Endothelial cell of umbilical vein (primary cell): ENCODE results near the gene PRPSAP1. TPM values are rescaled to one million over a fixed set of nuclear protein-coding genes. Genes with fewer than 3 reads are reported as not detected.
"Not testable (repeated sequence)": the region's sequence is repeated elsewhere in the genome, so short reads cannot be mapped to it uniquely, and the experiment has no call there.

Source experiments
- BruUV-seq: library from RNA; stranded (reverse); fragments of 400-500 nt; replicated peaks from 2 replicates; lab custom pipeline; 2021; lab: Mats Ljungman, UMichigan
- CTCF ChIA-PET: fragments of 300-600, 350-600 bp; sonication (Branson Sonifier 250); formaldehyde crosslinking; loops from one replicate; lab custom pipeline; 2021; ENCODE audit warnings: antibody characterized with exemption, inconsistent platforms; lab: Charles Lee
- POLR2A ChIA-PET: fragments of 300-600, 350-600 bp; sonication (Branson Sonifier 250); formaldehyde crosslinking; loops from one replicate; lab custom pipeline; 2021; ENCODE audit warnings: antibody characterized with exemption, inconsistent platforms; lab: Charles Lee
- DNase-seq: peaks from one replicate; pipeline ENCODE4 v3.0.0-alpha.2; 2011; ENCODE audit warnings: low read depth, low spot score
- FAIRE-seq: peaks from 2 replicates; lab custom pipeline; 2011; peaks lifted over from hg19 to GRCh38; lab: Jason Lieb, UNC
- H2AFZ ChIP-seq: 2 replicates; pipeline ENCODE4 v1.6.0; 2012; ENCODE audit warnings: low read depth, low read length, control low read depth, inconsistent platforms
- H3K27ac ChIP-seq: 2 replicates; pipeline ENCODE4 v1.5.1; 2011; ENCODE audit warnings: low read depth, mild to moderate bottlenecking, control low read depth, low read length, moderate library complexity; ENCODE audit not compliant: insufficient read depth
- H3K27me3 ChIP-seq, 2 experiments: 2 replicates each; pipeline versions ENCODE4 v1.6.0 to v1.6.1; 2011; ENCODE audit warnings: low read length in 2 of 2, mixed read lengths in 1 of 2; ENCODE audit not compliant: control insufficient read depth in 2 of 2, insufficient read depth in 2 of 2
- H3K36me3 ChIP-seq, 2 experiments: 2 replicates in 1 of 2; 3 replicates in 1 of 2; pipeline ENCODE4 v1.5.1; 2011; ENCODE audit warnings: low read length in 2 of 2, mild to moderate bottlenecking in 1 of 2, moderate library complexity in 1 of 2; ENCODE audit not compliant: control insufficient read depth in 2 of 2, insufficient read depth in 2 of 2; ENCODE audit errors: extremely low read depth in 1 of 2
- H3K4me1 ChIP-seq: 3 replicates; pipeline ENCODE4 v1.5.1; 2011; ENCODE audit warnings: mild to moderate bottlenecking, low read length; ENCODE audit not compliant: control insufficient read depth, insufficient read depth; ENCODE audit errors: extremely low read depth
- H3K4me2 ChIP-seq: 2 replicates; pipeline ENCODE4 v1.6.1; 2011; ENCODE audit warnings: low read length, control low read depth, mixed read lengths; ENCODE audit not compliant: insufficient read depth
- H3K4me3 ChIP-seq, 3 experiments: fragments of 200-600 bp in 1 of 3; sonication (generic), shearing (Covaris generic) in 1 of 3; replicated peaks in 1 of 3; 2 replicates each; pipeline ENCODE4 v1.5.1; 2011 to 2016; ENCODE audit warnings: control low read depth in 3 of 3, low read length in 3 of 3, mild to moderate bottlenecking in 2 of 3, inconsistent platforms in 1 of 3, low read depth in 1 of 3, moderate library complexity in 1 of 3; ENCODE audit not compliant: insufficient read depth in 1 of 3
- H3K79me2 ChIP-seq: 2 replicates; pipeline ENCODE4 v1.6.0; 2012; ENCODE audit warnings: low read length, inconsistent platforms; ENCODE audit not compliant: control insufficient read depth, insufficient read depth
- H3K9ac ChIP-seq: replicated peaks from 2 replicates; pipeline ENCODE3; 2011; ENCODE audit warnings: low read length, control low read depth; ENCODE audit not compliant: insufficient read depth; ENCODE audit errors: extremely low read depth
- H3K9me1 ChIP-seq: replicated peaks from 3 replicates; pipeline ENCODE4 v1.6.0; 2011; ENCODE audit warnings: mild to moderate bottlenecking, low read length; ENCODE audit not compliant: control insufficient read depth, insufficient read depth; ENCODE audit errors: extremely low read depth
- H3K9me3 ChIP-seq: replicated peaks from 2 replicates; pipeline ENCODE4 v1.5.1; 2012; ENCODE audit warnings: low read length, inconsistent platforms; ENCODE audit not compliant: control insufficient read depth, insufficient read depth
- H4K20me1 ChIP-seq: replicated peaks from 2 replicates; pipeline ENCODE3; 2011; ENCODE audit warnings: mild to moderate bottlenecking, low read length; ENCODE audit not compliant: control insufficient read depth, insufficient read depth; ENCODE audit errors: extremely low read depth
- CTCF ChIP-seq, 2 donors: IDR thresholded peaks; 1 replicate in 1 of 2; 2 replicates in 1 of 2; pipeline ENCODE4 v1.5.1; 2011; ENCODE audit warnings: low read length in 2 of 2, mild to moderate bottlenecking in 2 of 2, moderate library complexity in 2 of 2, control low read depth in 1 of 2, inconsistent platforms in 1 of 2, low read depth in 1 of 2; ENCODE audit not compliant: insufficient read depth in 1 of 2; ENCODE audit errors: extremely low read depth in 1 of 2
- EZH2 ChIP-seq: IDR thresholded peaks from 2 replicates; pipeline ENCODE4 v1.6.1; 2012; ENCODE audit warnings: borderline replicate concordance, low read depth, mild to moderate bottlenecking, moderate library complexity, low read length, inconsistent platforms; ENCODE audit not compliant: severe bottlenecking
- FOS ChIP-seq: IDR thresholded peaks from 2 replicates; pipeline ENCODE4 v1.6.1; 2011; ENCODE audit warnings: mild to moderate bottlenecking, low read length, moderate library complexity, borderline replicate concordance; ENCODE audit not compliant: insufficient read depth
- GATA2 ChIP-seq: IDR thresholded peaks from 2 replicates; pipeline ENCODE4 v1.7.0; 2011; ENCODE audit warnings: low read depth, mild to moderate bottlenecking, moderate library complexity, mixed read lengths, low read length; ENCODE audit not compliant: insufficient read length, insufficient read depth
- JUN ChIP-seq: IDR thresholded peaks from 2 replicates; pipeline ENCODE4 v1.6.1; 2011; ENCODE audit warnings: borderline replicate concordance, low read depth; ENCODE audit not compliant: insufficient read length, insufficient read depth
- MYC ChIP-seq: IDR thresholded peaks from one replicate; pipeline ENCODE4 v1.6.1; 2011; ENCODE audit warnings: mild to moderate bottlenecking, low read depth, low read length
- POLR2A ChIP-seq: IDR thresholded peaks from 2 replicates; pipeline ENCODE4 v1.6.1; 2012; ENCODE audit warnings: low read depth, mild to moderate bottlenecking, control low read depth, low read length
- POLR2AphosphoS5 ChIP-seq: IDR thresholded peaks from 2 replicates; pipeline ENCODE4 v1.6.1; 2012; ENCODE audit warnings: low read depth, mild to moderate bottlenecking, control low read depth, low read length, moderate library complexity; ENCODE audit not compliant: insufficient read depth
- dilution Hi-C: fragments of 300-500 bp; cut with MboI; formaldehyde crosslinking; loops from one replicate; pipeline ENCODE4 v1.15.0; 2019; ENCODE audit warnings: low sequenced_read_pairs; ENCODE audit not compliant: extremely low pct_ligation_motif_present
- intact Hi-C: fragments of 100-400 bp; cut with micrococcal nuclease; formaldehyde crosslinking; loops from one replicate; pipeline ENCODE4 v1.10.0; 2022
- polyA plus RNA-seq, 4 experiments: library from polyadenylated mRNA; depleted of rRNA in 3 of 4; stranded (reverse) in 3 of 4; unstranded in 1 of 4; fragments of >200 nt; gene quantifications; 2 replicates each; pipeline versions ENCODE4 v1.2.1 to v1.2.3, GENCODE V29; 2011 to 2012; ENCODE audit warnings: missing spikeins in 1 of 4
- total RNA-seq: library from RNA; stranded (reverse); gene quantifications from 2 replicates; pipeline ENCODE4 v1.2.3, GENCODE V29; 2021
- TF ChIP-seq, protein P1 (sequence below): IDR thresholded peaks from 2 replicates; pipeline ENCODE4 v1.6.1; 2011; ENCODE audit not compliant: insufficient read depth, insufficient read length

Gene PRPSAP1
- total and polyA plus RNA-seq, 2 donors (not counting 3 experiments of a cell fraction or from before 2014, with no cell fraction given), result 90.2 to 123 TPM

- intact Hi-C loops, result no loop called here
- POLR2A ChIA-PET, result no interaction called here
- FAIRE-seq (no peak), DNase-seq (no peak)
- Histone ChIP-seq H2AFZ (no peak overlapping the region), H3K9me3 (no peaks in the 10 kb centered on the region), H3K4me2 (no peak overlapping the region), H3K79me2 (no peaks in the 10 kb centered on the region), H3K27me3 (no peaks in the 10 kb centered on the region), H3K9ac (no peak overlapping the region), H3K27ac (no peak overlapping the region), H4K20me1 (no peaks in the 10 kb centered on the region), H3K4me1 (no peaks in the 10 kb centered on the region), H3K9me1 (no peaks in the 10 kb centered on the region), H3K4me3 (no peak overlapping the region), H3K36me3 (no peaks in the 10 kb centered on the region)
- no peak for TF ChIP-seq POLR2A
- TF ChIP-seq, protein P1, sequence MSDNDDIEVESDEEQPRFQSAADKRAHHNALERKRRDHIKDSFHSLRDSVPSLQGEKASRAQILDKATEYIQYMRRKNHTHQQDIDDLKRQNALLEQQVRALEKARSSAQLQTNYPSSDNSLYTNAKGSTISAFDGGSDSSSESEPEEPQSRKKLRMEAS, result no peak
- TF ChIP-seq POLR2AphosphoS5, result no peak
- TF ChIP-seq EZH2, result no peak
- no peak for TF ChIP-seq FOS
- no peak for TF ChIP-seq JUN
- TF ChIP-seq MYC, result no peak
- no peak for TF ChIP-seq GATA2
- TF ChIP-seq CTCF (IDR thresholded peaks at IDR 0.05; ENCODE audit: extremely low read depth in 1 of 2, insufficient read depth in 1 of 2, low read depth in 1 of 2, low read length in 2 of 2), result no peak
- CTCF ChIA-PET, result interaction anchor here (0.9 to 1.7 kb wide), 2 partner anchors 10 to 31 kb away, joined by 3 to 6 read pairs; no protein-coding TSS in a partner anchor
- dilution Hi-C loops, result no loop called here
- no TSS peak for BruUV-seq
These were observed 6.7 kb upstream of the PRPSAP1 start for GRCh38 chr17:76360461-76360860.

- H3K79me2 ChIP-seq, H2AFZ ChIP-seq, BruUV-seq, H3K4me3 ChIP-seq, H3K4me2 ChIP-seq, H3K27ac ChIP-seq, H3K36me3 ChIP-seq, H3K9me3 ChIP-seq, H3K9ac ChIP-seq, DNase-seq, intact Hi-C loops, H3K9me1 ChIP-seq, POLR2A ChIA-PET, FAIRE-seq, H3K27me3 ChIP-seq, H3K4me1 ChIP-seq, dilution Hi-C loops, H4K20me1 ChIP-seq: not testable (repeated sequence)
- CTCF ChIA-PET, result interaction anchor here (0.9 to 1.7 kb wide), 2 partner anchors 11 to 31 kb away, joined by 3 to 6 read pairs; no protein-coding TSS in a partner anchor
These were observed 6.1 kb upstream of the PRPSAP1 start for GRCh38 chr17:76359776-76360175.
